Globus pallidus (tissue), 1 donor: ENCODE results near the gene RBM19.

Source experiments
- DNase-seq: peaks from one replicate; pipeline ENCODE4 v3.0.0-alpha.2; 2015; ENCODE audit warnings: low spot score

Gene RBM19

GRCh38 chr12:113804961-113805600, 161.0 kb downstream of the RBM19 start:
- DNase-seq = no peak

GRCh38 chr12:113803759-113804140, 162.4 kb downstream of the RBM19 start:
- DNase-seq = peak; percentile 27

DNA sequence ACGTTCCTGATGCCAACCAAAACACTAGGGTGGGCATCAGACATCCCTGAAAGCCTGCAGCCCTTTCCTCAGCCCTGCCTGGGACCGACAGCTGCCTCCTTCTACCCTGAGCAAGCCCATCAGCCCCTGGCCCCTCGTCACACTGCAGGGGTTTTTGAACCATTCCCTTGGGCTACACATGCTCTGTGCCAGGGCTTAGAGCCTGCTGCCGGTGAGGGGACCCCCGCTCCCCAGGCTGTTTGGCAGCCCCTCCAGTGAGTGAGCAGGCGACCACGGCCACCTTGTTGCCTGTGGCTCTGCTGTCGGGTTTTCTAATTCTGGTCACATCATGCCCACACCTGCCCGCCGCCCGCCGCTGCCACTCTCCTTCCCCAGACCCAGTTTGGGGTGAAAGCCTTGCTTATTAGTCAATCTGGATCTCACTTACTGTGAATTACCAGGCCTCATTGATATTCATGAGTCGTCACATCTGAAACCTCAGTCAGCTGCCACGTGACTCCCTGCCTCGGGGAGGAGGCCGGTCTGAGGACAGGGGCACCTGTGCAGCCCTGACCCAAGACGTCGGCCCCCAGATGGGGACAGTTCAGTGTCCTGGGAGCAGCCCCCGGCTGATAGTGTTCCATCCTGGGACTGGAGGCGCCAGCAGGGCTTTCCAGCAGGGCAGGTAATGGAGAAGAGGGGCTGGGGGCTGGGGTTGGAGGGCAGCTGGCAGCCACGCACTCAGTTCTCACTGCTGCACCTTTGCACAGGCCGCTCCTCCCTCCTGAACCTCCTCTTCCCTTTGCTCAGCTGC, 163.0 kb downstream of the RBM19 start:
- DNase-seq = peak; percentile 35

GRCh38 chr12:113802000-113802749, 163.9 kb downstream of the RBM19 start:
- DNase-seq = no peak

- no peak for DNase-seq
These were observed 165.9 kb downstream of the RBM19 start for GRCh38 chr12:113800201-113800600.

- DNase-seq = no peak
These were observed 167.6 kb downstream of the RBM19 start for GRCh38 chr12:113798552-113798951.

DNA sequence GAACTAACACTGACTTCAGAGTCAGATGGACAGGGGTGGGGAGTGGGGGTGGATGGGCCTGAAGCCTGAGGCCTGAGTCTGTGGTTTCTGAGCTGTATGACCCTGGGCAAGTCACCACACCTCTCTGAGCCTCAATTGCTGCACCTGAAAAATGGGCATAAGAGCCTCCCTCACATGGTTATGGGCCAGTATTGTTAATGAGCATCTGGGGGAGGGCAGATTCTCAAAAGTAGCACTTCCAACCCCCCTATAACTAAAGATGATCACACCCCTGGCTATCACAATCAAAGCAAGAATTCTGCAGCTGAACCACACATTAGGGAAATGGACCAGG, 168.6 kb downstream of the RBM19 start:
- DNase-seq = no peak

GRCh38 chr12:113796852-113797534, 169.1 kb downstream of the RBM19 start:
- no peak for DNase-seq

GRCh38 chr12:113796066-113796827, 169.9 kb downstream of the RBM19 start:
- DNase-seq = no peak

DNA sequence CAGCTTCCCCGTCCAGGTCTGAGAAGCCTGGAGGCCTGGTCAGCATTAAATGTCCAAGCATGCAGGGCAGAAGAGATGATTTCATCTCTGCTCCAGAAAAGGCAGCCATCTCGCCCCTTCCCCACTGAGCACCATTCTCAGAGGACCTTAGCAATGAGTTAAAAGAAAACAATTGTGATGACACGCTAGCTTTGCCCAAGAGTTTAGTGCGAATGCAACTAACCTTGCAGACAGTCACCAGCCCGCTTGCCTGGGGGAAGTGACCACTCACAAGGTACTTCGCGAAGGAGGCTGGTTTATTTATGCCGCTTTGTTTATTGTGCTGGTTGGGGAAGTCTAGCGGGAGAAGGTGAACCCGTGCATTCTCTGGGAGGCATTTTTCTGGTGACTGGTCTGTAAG, 170.7 kb downstream of the RBM19 start:
- no peak for DNase-seq

- no peak for DNase-seq
These were observed 171.4 kb downstream of the RBM19 start for GRCh38 chr12:113794774-113795173.

- no peak for DNase-seq
These were observed 172.9 kb downstream of the RBM19 start for GRCh38 chr12:113793250-113793649.

- no peak for DNase-seq
These were observed 173.7 kb downstream of the RBM19 start for GRCh38 chr12:113792450-113792849.

DNA sequence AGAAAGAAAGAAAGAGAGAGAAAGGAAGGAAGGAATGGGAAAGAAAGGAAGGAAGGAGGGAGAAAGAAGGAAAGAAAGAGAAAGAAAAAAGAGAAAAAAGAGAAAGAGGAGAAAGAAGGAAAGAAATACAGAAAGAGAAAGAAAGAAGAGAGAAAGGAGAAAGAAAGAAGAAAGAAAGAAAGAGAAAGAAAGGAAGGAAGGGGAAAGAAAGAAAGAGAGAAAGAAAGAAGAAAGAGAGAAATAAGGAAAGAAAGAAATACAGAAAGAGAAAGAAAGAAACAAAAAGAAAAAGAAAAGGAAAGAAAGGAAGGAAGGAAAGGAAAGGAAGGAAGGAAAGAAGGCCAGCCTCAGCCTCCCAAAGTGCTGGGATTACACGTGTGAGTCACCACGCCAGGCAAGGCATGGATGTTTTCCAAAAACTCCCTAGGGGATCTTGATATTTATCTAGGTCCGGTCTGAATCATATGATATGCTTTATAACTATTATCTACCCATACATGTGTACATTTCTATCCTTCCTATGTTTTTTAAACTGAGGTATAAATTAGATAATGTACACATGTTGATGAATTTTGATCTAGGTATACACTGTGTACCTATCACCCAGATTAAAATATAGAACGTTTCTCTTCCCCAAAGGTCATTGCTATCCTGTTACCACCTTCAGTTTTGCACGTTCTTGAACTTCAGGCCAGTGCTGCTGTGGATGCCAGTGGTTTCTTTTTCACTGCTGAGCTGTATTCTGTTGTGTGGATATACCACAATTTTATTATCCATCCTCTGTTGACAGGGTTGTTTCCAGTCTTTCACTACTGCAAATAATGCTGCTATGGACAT, 177.9 kb downstream of the RBM19 start:
- DNase-seq = no peak

- DNase-seq = no peak
These were observed 180.0 kb downstream of the RBM19 start for GRCh38 chr12:113786107-113786506.

GRCh38 chr12:113783811-113784210, 182.3 kb downstream of the RBM19 start:
- no peak for DNase-seq

DNA sequence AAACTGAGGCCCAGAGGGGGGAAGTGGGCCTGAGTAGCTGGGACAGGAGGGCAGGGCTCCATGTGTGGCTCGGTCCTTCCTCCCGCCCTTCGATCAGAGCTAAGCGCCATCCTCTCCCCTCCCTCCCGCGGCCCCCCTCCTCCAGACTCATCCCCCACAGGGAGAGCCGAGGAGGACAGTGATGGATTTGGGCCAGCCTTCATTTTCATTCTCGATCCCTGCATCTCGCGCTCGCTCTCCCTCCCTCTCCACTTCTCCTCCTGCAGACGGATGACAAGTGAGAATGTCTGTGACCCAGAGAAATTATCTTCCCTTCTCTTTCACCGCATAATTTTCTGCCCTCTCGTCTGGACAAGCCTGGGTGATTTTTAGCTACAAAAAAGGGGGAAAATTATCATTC, 183.3 kb downstream of the RBM19 start:
- no peak for DNase-seq

- no peak for DNase-seq
These were observed 184.5 kb downstream of the RBM19 start for GRCh38 chr12:113781415-113782198.

GRCh38 chr12:113779774-113780173, 186.4 kb downstream of the RBM19 start:
- no peak for DNase-seq
